Tibial nerve (tissue), 4 donors: Measurements from ENCODE around the gene STING1. TPM values are rescaled to one million over a fixed set of nuclear protein-coding genes. Genes with fewer than 3 reads are reported as not detected.

Source experiments
- DNase-seq, 2 donors: peaks; one replicate each; pipeline ENCODE4 v3.0.0-alpha.2; 2019; ENCODE audit warnings: low spot score in 2 of 2
- H3K27ac ChIP-seq, 4 donors: fragments of 200-600 bp; sonication (generic) in 3 of 4; one replicate each; pipeline ENCODE4 v1.5.1; 2017 to 2019; ENCODE audit warnings: mild to moderate bottlenecking in 1 of 4
- H3K27me3 ChIP-seq, 2 donors: fragments of 200-600 bp; sonication (generic) in 1 of 2; one replicate each; pipeline versions ENCODE4 v1.5.1 to v1.6.0; 2017 to 2019
- H3K36me3 ChIP-seq, 3 donors: fragments of 200-600 bp; sonication (generic); one replicate each; pipeline ENCODE4 v1.5.1; 2018 to 2019
- H3K4me1 ChIP-seq, 4 donors: fragments of 200-600 bp; sonication (generic) in 3 of 4; one replicate each; pipeline ENCODE4 v1.5.1; 2017 to 2019
- H3K4me3 ChIP-seq, 4 donors: fragments of 200-600 bp; sonication (generic) in 3 of 4; one replicate each; pipeline ENCODE4 v1.5.1; 2017 to 2019; ENCODE audit warnings: mild to moderate bottlenecking in 1 of 4, moderate library complexity in 1 of 4
- H3K9me3 ChIP-seq, 4 donors: fragments of 200-600 bp; sonication (generic) in 3 of 4; one replicate each; pipeline ENCODE4 v1.5.1; 2017 to 2019
- CTCF ChIP-seq, 5 experiments: fragments of 200-600 bp in 3 of 5; fragments of 450-650 bp in 2 of 5; sonication (generic) in 3 of 5; IDR thresholded peaks; one replicate each; pipeline ENCODE4 v1.5.1; 2016 to 2019; ENCODE audit warnings: antibody characterized with exemption in 5 of 5, mild to moderate bottlenecking in 3 of 5, moderate library complexity in 2 of 5
- EP300 ChIP-seq, 2 donors: sonication (generic); formaldehyde crosslinking; IDR thresholded peaks; one replicate each; pipeline ENCODE4 v1.6.1; 2017; ENCODE audit warnings: antibody characterized with exemption in 2 of 2, mild to moderate bottlenecking in 1 of 2
- POLR2A ChIP-seq, 2 donors: fragments of 450-650 bp; IDR thresholded peaks; one replicate each; pipeline ENCODE4 v1.6.1; 2017; ENCODE audit warnings: antibody characterized with exemption in 2 of 2, mild to moderate bottlenecking in 2 of 2, moderate library complexity in 2 of 2
- WGBS, 2 donors: methylation state at CpG; one replicate each; pipeline ENCODE4 v1.1.5; 2018; 5-methylcytosine and 5-hydroxymethylcytosine counted together
- total RNA-seq, 4 donors: library from RNA; depleted of rRNA; stranded (reverse); fragments of >200 nt; gene quantifications; one replicate each; pipeline ENCODE4 v1.1.0, GENCODE V29; 2016

Gene STING1
- total RNA-seq, 4 donors from 2014 or later: 48.1 to 102 (median 73.1) TPM

DNA sequence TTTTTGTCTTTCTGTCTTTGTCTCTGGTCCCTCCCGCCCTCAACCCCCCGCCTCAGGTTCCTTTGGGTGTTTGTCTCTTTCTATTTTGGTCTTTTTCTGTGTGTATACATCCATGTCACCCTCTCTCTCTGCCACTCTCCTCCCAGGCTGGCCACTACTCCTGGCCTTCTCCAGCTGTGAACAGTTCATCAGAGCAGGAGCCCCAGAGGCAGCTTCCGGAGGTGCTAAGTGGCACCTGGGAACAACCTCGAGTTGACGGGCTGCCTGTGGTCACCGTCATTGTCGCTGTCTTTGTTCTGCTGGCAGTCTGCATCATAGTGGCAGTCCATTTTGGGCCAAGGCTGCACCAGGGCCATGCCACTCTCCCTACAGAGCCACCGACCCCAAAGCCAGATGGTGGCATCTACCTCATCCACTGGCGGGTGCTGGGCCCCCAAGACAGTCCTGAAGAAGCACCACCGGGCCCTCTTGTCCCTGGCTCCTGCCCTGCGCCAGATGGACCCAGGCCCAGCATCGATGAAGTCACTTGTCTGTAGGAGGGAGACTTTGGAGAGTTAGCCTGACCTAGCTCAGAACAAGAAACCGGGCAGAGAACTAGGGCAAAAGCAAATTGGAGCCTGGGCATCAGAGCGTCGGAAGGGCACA is 10.1 kb downstream of the STING1 start:
- TF ChIP-seq EP300 (IDR thresholded peaks at IDR 0.05) (no peak), CTCF (IDR thresholded peaks at IDR 0.05) (no peak), POLR2A (IDR thresholded peaks at IDR 0.05) (no peak)
- H3K36me3 ChIP-seq: peaks cover 0 to 25% (median 0%) of the 10 kb centered on the region in 3 donors
- peak overlapping the region in 3 of 4 donors; percentile 19 to 67 (median 67) for H3K27ac ChIP-seq
- peaks cover 0 to 24% (median 13%) of the 10 kb centered on the region in 4 donors for H3K4me1 ChIP-seq
- no peaks in the 10 kb centered on the region for H3K9me3 ChIP-seq
- DNase-seq: no peak
- WGBS, 2 donors: 82 to 85% methylated on average over 15 of the region's 15 CpGs
- no peaks in the 10 kb centered on the region for H3K27me3 ChIP-seq
- H3K4me3 ChIP-seq: no peak overlapping the region

DNA sequence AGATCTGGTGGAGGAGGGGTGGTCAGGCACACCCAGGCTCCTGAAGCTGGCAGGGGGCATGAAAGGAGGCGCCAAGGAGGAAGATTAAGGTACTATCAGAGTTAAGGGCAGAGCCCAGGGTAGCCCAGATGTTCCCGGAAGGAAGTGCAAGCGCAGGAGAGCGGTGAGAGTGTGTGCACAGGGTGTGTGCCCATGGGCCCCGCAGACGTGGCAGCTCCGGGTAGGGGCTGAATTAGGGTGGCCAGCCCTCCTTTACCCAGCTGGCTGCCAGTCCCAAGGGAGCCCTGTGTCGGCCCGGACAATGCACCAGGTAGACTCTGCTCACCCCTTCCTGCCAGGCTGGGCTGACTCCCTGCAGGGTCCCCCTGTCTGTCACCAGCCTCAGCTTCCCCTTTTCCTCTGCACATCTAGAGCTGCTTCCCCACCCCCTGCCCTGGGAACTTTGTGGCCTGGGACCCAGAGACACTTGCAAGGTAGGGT is 11.7 kb downstream of the STING1 start, which contains the start of gene SMIM33:
TSS of gene SMIM33 (plus strand) at position 184 of the 480 bp plus-strand sequence. CDS start at position 302, 118 bp downstream.
- TF ChIP-seq EP300 (IDR thresholded peaks at IDR 0.05) (no peak), POLR2A (IDR thresholded peaks at IDR 0.05) (no peak), CTCF (IDR thresholded peaks at IDR 0.05) (no peak)
- H3K9me3 ChIP-seq: no peaks in the 10 kb centered on the region
- H3K36me3 ChIP-seq: peaks cover 0 to 9% (median 0%) of the 10 kb centered on the region in 3 donors
- H3K4me1 ChIP-seq: peaks cover 0 to 24% (median 13%) of the 10 kb centered on the region in 4 donors
- 68 to 76% methylated on average over 9 of the region's 9 CpGs for WGBS, 2 donors
- H3K27ac ChIP-seq: peak within 1 kb of the TSS in 1 of 4 donors; percentile 6
- no peak within 1 kb of the TSS for H3K4me3 ChIP-seq
- DNase-seq: no peak
- no peaks in the 10 kb centered on the region for H3K27me3 ChIP-seq

GRCh38 chr5:139468421-139468931 is 14.1 kb downstream of the STING1 start:
- H3K9me3 ChIP-seq: no peaks in the 10 kb centered on the region
- WGBS, 2 donors: 73 to 75% methylated on average over 8 of the region's 8 CpGs
- H3K36me3 ChIP-seq: no peaks in the 10 kb centered on the region
- no peak overlapping the region for H3K4me3 ChIP-seq
- H3K4me1 ChIP-seq: peaks cover 0 to 2% (median 0%) of the 10 kb centered on the region in 4 donors
- DNase-seq: no peak
- H3K27ac ChIP-seq: no peak overlapping the region
- TF ChIP-seq POLR2A (IDR thresholded peaks at IDR 0.05): no peak
- no peak for TF ChIP-seq EP300 (IDR thresholded peaks at IDR 0.05)
- H3K27me3 ChIP-seq: no peaks in the 10 kb centered on the region

GRCh38 chr5:139462586-139463276 is 19.8 kb downstream of the STING1 start, which contains the start of gene ECSCR:
ECSCR (minus strand) TSS chr5:139462743; CDS start chr5:139462670, 73 bp downstream.
- TF ChIP-seq EP300 (IDR thresholded peaks at IDR 0.05) (no peak), POLR2A (IDR thresholded peaks at IDR 0.05) (no peak), CTCF (IDR thresholded peaks at IDR 0.05) (no peak)
- WGBS, 2 donors: 75 to 79% methylated on average over 10 of the region's 10 CpGs

DNA sequence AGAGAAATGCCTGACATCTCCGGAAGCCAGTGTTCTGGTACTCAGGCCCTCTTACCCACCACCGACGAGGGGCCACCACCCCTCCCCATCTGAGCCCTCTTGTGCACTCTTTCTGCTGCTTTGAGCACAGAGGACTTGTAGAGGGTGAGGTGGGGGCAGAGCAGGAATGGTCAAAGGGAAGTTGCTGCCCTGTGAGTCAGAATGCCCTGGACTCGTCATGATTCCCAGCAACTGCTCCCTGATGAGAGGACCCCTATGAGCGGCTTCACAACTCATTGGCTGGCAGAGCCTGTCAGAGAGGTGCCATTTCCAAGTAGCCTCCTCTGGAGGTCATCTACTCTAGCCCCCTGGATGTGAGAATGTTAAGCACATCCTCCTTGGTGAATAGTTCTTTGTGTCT is 20.9 kb downstream of the STING1 start:
- H3K36me3 ChIP-seq: no peaks in the 10 kb centered on the region
- peak overlapping the region in 1 of 4 donors; percentile 12 for H3K4me3 ChIP-seq
- H3K9me3 ChIP-seq: no peaks in the 10 kb centered on the region
- H3K4me1 ChIP-seq: peaks cover 0 to 6% (median 0%) of the 10 kb centered on the region in 4 donors
- no peaks in the 10 kb centered on the region for H3K27me3 ChIP-seq
- peak overlapping the region in 2 of 4 donors; percentile 43 to 76 for H3K27ac ChIP-seq
- TF ChIP-seq EP300 (IDR thresholded peaks at IDR 0.05): peak in 1 of 2 donors; percentile 18
- no peak for TF ChIP-seq CTCF (IDR thresholded peaks at IDR 0.05)
- TF ChIP-seq POLR2A (IDR thresholded peaks at IDR 0.05): no peak
- WGBS, 2 donors: 27 to 44% methylated on average over 5 of the region's 5 CpGs
- no peak for DNase-seq

More at GRCh38 chr5:139462586-139463276, 19.8 kb downstream of the STING1 start, which contains the start of gene ECSCR:
- H3K4me1 ChIP-seq: peaks cover 0 to 6% (median 0%) of the 10 kb centered on the region in 4 donors
- no peaks in the 10 kb centered on the region for H3K36me3 ChIP-seq
- no peak for DNase-seq
- no peaks in the 10 kb centered on the region for H3K9me3 ChIP-seq
- H3K4me3 ChIP-seq: peak within 1 kb of the TSS in 1 of 4 donors; percentile 12
- H3K27ac ChIP-seq: peak within 1 kb of the TSS in 3 of 4 donors; percentile 34 to 76 (median 43)
- no peaks in the 10 kb centered on the region for H3K27me3 ChIP-seq
